Lower leg skin (tissue), 4 donors: Measurements from ENCODE around the gene GPR39. TPM values are rescaled to one million over a fixed set of nuclear protein-coding genes. Genes with fewer than 3 reads are reported as not detected.

Experiments used
- DNase-seq, 2 donors: peaks; one replicate each; pipeline ENCODE4 v3.0.0-alpha.2; 2019; ENCODE audit warnings: low spot score in 2 of 2
- H3K4me3 ChIP-seq: fragments of 200-600 bp; sonication (generic); 2 replicates; pipeline ENCODE4 v1.5.1; 2017; ENCODE audit warnings: mild to moderate bottlenecking, low read depth; ENCODE audit not compliant: poor library complexity, severe bottlenecking
- CTCF ChIP-seq, 3 donors: fragments of 450-650 bp; IDR thresholded peaks; one replicate each; pipeline ENCODE4 v1.5.1; 2016; ENCODE audit warnings: antibody characterized with exemption in 3 of 3, mild to moderate bottlenecking in 3 of 3, moderate library complexity in 2 of 3
- POLR2A ChIP-seq, 2 donors: fragments of 450-650 bp; IDR thresholded peaks; one replicate each; pipeline ENCODE4 v1.6.1; 2016 to 2017; ENCODE audit warnings: antibody characterized with exemption in 2 of 2, mild to moderate bottlenecking in 1 of 2, moderate library complexity in 1 of 2
- WGBS, 2 donors: methylation state at CpG; one replicate each; pipeline ENCODE4 v1.1.5; 2018; 5-methylcytosine and 5-hydroxymethylcytosine counted together
- intact Hi-C: fragments of 100-400 bp; cut with DNase I; formaldehyde crosslinking; loops from one replicate; pipeline ENCODE4 v1.15.0; 2023; ENCODE audit warnings: low total_unique reads
- total RNA-seq, 4 donors: library from RNA; depleted of rRNA; stranded (reverse); fragments of >200 nt; gene quantifications; one replicate each; pipeline ENCODE4 v1.1.0, GENCODE V29; 2016

Gene GPR39
- total RNA-seq, 4 donors from 2014 or later, result 0.30 to 2.8 (median 2.0) TPM

GRCh38 chr2:132584976-132585817 lies 168.6 kb downstream of the GPR39 start:
- WGBS, 2 donors, result 92 to 95% methylated on average over 36 of the region's 36 CpGs
- intact Hi-C loops, result no loop called here
- no peak overlapping the region for H3K4me3 ChIP-seq
- DNase-seq, result no peak
- TF ChIP-seq POLR2A (IDR thresholded peaks at IDR 0.05) (no peak), CTCF (IDR thresholded peaks at IDR 0.05) (no peak)

GRCh38 chr2:132586101-132586511 lies 169.5 kb downstream of the GPR39 start:
- no peak for DNase-seq
- TF ChIP-seq POLR2A (IDR thresholded peaks at IDR 0.05) (no peak), CTCF (IDR thresholded peaks at IDR 0.05) (no peak)
- no peak overlapping the region for H3K4me3 ChIP-seq
- WGBS, 2 donors, result 82 to 85% methylated on average over 14 of the region's 14 CpGs
- intact Hi-C loops, result no loop called here

GRCh38 chr2:132586835-132587234 lies 170.2 kb downstream of the GPR39 start:
- no peak for TF ChIP-seq POLR2A (IDR thresholded peaks at IDR 0.05)
- no peak for TF ChIP-seq CTCF (IDR thresholded peaks at IDR 0.05)
- intact Hi-C loops, result no loop called here
- DNase-seq, result no peak

GRCh38 chr2:132588576-132588975 lies 172.0 kb downstream of the GPR39 start:
- no peak overlapping the region for H3K4me3 ChIP-seq
- TF ChIP-seq POLR2A (IDR thresholded peaks at IDR 0.05) (no peak), CTCF (IDR thresholded peaks at IDR 0.05) (no peak)
- WGBS, 2 donors, result 92 to 100% methylated on average over 1 of the region's 1 CpG
- no peak for DNase-seq
- intact Hi-C loops, result no loop called here

More at GRCh38 chr2:132586835-132587234, 170.2 kb downstream of the GPR39 start:
- no peak overlapping the region for H3K4me3 ChIP-seq
- WGBS, 2 donors, result 96% methylated on average over 3 of the region's 3 CpGs

GRCh38 chr2:132589111-132589830 lies 172.7 kb downstream of the GPR39 start:
- intact Hi-C loops, result no loop called here
- DNase-seq, result no peak
- no peak overlapping the region for H3K4me3 ChIP-seq
- TF ChIP-seq POLR2A (IDR thresholded peaks at IDR 0.05) (no peak), CTCF (IDR thresholded peaks at IDR 0.05) (no peak)
- 62 to 74% methylated on average over 8 of the region's 8 CpGs for WGBS, 2 donors
